Measurements from ENCODE around the gene EPN2.

DNA sequence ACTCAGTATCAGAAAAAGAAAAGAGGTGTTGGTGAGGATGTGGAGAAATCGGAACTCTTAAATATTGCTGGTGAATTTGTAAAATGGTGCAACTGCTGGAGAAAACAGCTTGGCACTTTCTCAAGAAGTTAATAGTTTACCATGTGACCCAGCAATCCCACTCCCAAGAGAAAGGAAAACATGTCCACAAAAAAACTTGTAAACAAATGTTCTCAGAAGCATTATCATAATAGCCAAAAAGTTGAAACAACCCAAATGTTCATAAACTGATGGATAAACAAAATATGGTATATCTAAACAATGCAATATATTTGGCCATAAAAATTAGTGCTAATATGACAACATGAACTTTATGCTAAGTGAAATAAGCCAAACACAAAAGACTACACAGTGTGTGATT is 138.6 kb downstream of the EPN2 start:
- TF ChIP-seq, protein P1, sequence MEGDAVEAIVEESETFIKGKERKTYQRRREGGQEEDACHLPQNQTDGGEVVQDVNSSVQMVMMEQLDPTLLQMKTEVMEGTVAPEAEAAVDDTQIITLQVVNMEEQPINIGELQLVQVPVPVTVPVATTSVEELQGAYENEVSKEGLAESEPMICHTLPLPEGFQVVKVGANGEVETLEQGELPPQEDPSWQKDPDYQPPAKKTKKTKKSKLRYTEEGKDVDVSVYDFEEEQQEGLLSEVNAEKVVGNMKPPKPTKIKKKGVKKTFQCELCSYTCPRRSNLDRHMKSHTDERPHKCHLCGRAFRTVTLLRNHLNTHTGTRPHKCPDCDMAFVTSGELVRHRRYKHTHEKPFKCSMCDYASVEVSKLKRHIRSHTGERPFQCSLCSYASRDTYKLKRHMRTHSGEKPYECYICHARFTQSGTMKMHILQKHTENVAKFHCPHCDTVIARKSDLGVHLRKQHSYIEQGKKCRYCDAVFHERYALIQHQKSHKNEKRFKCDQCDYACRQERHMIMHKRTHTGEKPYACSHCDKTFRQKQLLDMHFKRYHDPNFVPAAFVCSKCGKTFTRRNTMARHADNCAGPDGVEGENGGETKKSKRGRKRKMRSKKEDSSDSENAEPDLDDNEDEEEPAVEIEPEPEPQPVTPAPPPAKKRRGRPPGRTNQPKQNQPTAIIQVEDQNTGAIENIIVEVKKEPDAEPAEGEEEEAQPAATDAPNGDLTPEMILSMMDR (IDR thresholded peaks at IDR 0.05), result no peak
- no peak for TF ChIP-seq POLR2A (IDR thresholded peaks at IDR 0.05)

Data from right lobe of liver (tissue), 4 donors.